ENCODE measurements around the gene FAIM2.

The FAIM2 gene

DNA sequence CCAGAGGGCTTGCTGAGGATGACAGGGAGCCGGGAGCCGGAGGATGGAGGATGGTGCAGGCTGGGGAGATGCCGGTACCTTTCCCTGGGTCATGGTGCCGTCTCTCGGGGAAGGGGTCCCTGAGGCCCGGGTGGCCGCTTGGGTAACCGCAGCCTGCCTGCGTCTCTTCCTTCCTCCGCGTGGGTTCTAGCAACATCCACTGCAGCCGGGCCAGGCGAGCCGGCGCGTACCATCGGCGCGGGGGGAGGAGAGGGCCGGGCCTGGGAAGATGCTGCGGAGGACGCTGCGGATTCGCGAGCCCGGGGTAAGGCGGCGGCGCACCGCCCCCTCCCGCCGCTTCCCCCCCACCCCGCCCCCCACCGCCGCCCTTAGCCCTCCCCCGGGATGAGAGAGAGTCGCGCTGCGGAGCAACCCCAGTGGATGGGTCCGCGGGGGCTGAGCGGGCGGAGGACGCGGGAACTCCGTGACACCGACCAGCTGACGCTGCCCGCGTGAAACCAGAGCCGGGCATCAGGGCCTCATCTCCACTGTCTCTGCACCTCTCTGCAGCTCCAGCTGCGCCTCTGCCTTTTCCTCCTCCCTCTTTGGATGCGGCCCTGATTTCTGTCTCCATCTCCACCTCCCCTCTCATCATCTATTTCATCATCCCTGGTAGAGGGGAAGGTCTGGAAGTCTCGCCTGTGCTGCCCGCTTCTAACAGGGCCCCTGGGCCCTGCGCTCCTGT lies at the start of gene FAIM2:
Gene FAIM2 (minus strand): TSS at position 201 of the 724 bp plus-strand sequence. CDS start 108 bp downstream, at position 93.
- DNase-seq, result no peak

DNA sequence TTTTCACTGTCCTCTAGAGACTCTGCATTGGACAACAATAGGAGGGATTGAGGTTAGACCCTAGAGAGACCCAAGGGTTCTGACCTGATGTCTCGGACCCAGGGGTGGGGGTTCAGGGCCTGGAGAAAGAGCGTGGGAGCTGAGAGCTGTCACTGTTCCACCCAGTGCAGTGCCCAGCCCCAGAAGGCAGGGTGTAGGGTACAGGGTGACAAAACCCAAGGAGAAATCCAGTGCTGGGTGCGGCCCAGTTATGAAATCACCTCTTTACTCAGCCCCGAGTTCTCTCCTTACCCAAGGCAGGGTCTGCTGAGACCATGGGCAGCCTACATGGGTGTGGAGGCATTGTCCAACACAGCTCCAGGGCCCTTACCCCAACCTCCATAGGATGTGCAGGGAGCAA lies 49.5 kb upstream of the FAIM2 start:
- no peak for DNase-seq

DNA sequence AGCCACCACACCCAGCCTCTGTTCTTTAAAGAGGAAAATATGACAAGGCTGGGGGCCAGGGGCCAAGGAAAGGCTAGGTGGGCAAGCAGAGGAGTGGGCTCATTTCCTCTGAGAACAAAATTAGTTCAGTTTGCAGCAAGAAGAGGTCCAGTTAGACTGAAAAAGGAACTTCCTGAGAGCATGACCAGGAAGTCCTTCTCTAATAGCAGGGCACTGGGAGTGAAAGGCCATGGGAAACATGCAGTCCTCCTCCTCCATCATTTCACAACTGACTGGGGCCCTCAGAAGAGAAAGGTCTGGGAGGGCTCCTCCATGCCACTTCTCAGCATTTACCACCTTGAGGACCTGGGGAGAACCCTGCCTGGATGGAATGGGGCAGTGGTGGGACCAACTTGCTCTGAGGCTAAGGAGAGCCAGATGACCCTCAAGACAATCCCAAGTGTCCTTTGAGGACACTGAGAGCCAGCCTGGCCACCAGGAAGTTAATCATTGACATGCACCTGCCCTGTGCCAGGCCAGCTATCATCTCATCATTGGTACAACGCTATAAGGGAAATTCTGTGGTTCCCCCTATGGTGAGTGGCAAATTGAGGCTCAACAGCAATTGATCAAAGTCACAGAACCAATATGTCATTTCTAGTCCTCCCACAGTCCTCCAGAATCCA lies 48.8 kb upstream of the FAIM2 start:
- DNase-seq, result no peak

DNA sequence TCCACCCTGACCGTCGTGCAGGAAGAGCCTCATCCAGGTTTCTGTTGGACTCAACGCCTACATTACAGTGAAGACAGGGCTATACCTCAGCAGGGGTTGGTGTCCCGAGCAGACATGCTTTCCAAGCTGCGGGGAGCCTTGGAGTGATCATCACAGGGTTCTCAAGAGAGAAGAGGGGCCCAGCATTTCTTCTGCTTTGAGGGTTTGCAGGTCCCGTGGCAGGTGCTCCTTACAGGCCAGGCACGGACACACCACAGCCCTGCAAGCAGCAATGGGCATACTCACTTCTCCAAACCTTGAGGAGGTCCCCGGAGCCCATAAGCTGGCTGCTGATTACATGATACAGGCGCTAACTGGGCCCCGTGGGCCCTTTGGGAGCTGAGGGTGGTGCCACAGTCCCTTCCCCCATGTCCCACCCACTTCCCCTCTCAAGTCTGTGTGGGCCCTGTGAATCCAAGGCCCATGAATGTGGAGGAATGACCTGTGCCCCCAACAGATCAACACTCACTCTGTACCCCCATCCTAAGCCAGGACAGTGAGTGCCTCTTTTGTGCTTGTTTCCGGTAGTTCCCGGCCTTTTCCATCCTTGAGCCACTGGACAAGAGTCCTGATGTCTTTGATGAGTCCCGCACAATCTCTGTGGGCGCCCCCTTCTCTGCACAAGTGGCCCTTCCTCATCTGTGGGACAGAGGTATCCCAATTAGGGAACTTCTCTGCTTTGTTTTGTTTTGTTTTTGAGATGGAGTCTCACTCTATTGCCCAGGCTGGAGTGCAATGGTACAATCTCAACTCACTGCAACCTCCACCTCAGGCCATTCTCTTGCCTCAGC lies 47.9 kb upstream of the FAIM2 start:
- DNase-seq, result peak; percentile 22

DNA sequence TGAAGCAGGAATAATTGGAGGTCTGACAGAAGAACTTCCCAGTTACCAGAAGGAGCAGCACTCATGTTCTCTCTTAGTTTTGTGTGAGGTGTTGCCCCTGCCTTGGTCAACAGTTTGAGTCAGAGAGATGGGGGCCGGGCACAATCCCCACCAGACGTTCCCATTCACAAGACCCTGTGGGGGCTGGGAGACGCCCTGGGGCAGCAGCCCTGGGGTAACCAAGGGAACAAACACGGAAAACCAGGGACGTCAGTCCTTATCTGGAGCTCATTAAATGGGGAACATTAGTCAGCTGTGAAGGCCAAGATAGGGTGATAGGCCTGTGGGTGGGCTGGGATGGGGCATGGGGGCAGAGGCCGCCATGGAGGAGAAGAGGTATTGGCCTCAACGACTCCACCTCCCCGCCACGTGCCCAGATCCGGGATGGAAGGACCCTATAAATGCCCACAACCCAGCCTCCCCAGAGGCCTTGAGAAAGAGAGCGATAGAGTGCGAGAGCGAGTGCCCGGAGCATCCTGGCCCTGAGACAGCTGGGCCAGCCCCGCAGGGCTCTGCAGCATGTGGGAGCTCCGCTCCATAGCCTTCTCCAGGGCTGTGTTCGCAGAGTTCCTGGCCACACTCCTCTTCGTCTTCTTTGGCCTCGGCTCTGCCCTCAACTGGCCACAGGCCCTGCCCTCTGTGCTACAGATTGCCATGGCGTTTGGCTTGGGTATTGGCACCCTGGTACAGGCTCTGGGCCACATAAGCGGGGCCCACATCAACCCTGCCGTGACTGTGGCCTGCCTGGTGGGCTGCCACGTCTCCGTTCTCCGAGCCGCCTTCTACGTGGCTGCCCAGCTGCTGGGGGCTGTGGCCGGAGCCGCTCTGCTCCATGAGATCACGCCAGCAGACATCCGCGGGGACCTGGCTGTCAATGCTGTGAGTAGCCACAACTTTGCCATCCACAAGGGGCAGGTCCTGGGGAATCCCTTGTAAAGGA lies 46.9 kb upstream of the FAIM2 start, which contains the start of gene AQP2:
Gene AQP2 (plus strand): TSS at position 465 of the 979 bp plus-strand sequence. CDS start 94 bp downstream, at position 559.
- DNase-seq, result no peak

DNA sequence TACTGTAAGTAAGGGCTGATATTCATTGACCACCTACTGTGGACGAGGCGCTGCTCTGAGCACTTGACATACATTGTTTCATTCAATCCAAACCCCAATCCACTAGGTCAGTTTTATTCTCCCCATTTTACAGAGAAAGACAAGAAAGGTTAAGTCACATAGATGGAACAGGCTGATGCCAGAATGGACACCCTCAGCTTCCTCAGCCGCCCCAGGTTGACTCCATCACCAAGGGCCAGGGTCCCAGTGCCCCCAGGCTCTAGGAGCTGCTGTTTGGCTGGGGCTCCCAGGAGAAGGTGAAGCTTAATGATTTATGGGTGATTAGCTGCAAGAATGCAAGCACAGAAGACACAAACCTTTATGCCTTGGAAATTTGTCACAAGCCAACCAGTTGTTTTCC lies 46.2 kb upstream of the FAIM2 start:
- no peak for DNase-seq

DNA sequence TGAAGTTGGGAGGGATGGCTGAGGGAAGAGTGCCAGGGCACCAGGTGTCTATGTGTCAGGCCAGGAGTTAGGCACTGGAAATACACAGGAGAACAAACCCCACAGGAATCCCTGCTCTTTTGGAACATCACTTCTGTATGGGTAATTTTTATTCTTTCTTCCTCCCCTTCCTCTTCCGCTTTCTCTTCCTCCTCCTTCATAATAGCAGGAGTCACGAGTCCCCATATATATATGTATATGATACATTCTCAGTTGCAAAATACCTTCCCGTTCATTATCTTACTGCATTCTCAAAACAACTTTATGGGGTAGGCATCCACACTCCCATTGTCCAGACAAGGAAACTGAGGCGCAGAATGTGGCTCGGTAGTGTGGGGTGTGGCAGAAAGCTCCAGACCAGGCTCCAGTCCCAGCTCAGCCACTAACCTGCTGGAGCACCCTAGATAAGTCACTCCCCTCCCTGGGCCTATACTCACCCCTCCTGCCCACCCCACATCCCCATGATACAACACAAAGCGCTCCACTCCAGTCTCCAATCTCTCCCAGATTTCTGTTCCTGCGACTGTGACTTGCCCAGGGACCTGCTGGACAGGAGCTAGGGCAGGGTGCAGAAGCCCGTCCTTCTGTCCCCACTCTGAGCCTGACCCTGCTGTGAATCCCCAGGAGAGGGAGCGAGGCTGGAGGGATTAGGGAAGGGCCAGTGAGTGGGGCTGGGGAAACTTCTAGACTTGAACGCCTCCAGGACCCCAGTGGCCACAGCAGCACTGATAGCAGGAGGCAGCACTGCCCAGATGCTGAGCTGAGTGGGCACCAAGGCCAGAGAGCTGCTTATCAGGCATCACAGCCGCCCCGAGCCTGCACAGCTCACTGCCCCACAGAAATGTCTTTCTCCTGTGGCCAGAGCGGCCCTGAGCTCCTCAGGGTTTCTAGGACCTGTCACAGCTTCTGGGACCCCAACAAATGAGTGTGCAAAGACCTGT lies 45.5 kb upstream of the FAIM2 start:
- DNase-seq, result peak; percentile 78

DNA sequence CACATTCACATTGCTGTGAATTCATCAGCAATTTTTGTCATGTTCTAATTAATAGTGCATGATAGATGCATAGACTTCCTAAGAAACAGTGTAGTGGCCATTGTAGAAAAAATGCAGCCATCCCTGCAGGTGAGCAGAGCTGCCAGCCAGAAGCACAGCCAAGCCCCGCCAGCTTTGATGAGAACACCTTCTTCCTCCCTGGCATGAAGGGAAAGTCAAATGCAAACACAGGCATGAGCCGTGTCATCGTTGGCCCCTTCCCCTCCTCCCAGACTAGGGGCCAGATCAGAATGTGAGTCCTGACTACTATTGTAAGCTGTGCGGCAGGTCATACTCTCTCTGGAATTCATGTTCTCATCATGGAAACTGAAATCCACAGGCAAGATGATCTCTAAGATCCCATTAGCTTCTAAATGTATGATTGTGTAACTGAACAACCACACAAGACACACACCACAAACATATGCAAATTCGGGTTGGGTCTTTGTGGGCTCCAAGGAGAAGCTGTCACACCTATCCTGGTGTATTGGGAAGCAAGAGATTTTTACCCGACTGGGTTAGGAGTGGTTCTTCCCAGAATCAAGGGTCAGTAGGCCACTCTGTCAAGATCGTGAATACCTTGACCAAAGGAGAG lies 44.0 kb upstream of the FAIM2 start:
- DNase-seq, result no peak

DNA sequence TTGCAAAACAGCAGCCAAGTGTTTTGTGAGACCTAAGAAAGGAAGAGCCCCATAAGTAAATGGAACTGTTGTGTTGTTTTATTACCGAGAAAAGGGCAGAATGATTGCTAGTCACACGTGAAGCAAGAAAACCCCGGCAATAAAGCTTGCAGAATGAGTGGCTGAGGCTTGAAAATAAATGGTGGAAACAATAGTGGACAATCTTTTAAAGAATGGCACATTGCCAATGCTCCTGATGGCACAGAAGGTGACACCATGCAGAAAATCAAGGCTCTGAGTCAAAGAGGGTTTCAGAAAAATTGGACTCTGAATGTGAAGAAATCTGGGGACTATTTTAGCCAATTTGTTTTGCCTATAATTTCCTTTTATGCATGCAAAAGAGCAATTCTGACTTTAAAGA lies 42.8 kb upstream of the FAIM2 start:
- no peak for DNase-seq

DNA sequence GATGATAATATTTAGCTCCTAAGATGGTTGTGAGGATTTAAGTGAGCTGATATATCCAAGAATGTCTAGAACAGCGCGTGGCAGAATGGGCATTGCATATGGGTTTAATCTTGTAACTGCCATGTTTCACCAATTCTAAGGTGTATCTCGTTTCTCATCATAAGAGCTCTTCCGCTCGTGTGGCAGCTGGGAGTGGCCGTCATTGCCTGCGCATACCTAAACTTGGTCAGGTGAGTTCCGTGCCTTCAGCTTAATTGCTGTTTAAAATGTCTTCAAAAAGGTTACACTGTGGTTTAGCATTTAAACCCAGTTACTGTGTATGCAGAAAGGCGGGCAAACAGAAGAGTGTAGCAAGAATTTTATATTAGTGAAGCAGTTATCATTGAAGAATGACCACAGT lies 42.4 kb upstream of the FAIM2 start:
- DNase-seq, result no peak

DNA sequence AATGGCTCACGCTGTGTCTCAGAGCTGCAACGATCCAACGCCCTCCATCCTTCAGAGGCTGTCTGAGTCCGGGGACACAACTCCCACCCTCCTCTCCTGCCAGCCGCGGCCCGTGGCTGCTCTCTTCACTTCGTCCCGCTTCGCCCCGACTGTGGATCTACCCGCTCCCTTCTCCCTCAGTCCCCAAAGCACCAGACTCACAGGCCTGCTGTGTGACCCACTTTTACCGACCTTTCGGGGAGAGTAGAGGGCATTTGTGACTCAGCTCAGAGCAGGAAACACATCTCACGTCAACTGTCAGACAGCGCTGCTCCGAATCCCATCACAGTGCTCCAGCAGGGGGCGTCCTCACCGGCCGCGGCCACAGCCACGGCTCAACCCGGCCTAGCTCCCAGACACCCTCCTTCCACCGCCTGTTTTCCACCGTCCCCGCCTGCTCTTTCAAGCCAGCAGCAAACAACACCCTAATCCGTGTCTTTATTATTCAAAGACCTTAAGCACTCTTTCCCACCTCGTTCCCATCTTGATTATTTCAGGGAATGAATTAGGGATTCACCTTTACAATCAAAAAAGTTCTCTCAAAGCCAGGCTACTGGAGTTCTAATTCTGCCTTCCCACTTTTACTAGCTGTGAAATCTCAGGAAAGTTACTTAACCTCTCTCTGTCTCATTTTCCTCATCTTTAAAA lies 41.8 kb upstream of the FAIM2 start:
- peak; percentile 69 for DNase-seq

DNA sequence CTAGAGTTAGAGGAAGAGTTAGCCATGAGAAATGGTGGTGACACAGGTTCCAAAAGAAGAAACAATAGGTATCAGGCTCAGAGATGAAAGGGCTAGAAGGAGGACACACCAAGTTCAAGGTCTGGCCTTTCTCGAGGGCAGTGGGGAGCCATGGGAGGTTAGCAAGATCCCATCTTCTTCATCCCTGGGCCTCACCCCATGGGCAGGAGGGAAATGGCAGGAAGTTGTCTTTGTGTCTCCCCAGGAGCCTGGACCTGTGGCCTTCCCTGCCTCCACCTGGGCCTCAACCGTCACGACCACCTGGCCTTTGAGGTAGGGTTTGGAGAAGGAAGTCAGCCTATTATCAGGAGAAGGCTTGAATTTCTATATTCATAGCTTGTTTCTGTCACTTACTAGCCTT lies 41.0 kb upstream of the FAIM2 start:
- no peak for DNase-seq

DNA sequence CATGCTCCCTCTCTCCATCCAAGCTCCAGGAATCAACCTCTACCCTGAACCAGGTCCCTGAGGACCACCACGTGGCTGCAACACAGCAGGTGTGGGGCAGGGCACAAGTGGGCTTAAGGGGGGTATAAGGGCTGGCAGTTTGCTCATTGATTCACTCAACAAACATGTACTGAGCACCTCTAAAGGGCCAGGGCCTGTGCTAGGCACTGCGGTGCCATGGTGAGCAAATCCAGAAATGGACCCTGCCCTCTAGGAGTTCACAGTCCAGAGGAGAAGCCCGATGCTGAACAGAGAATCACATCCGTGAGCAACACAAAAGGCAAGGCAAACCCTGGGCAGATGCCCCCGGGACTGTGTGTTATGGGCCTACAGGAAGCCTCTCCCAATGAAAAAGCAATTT lies 40.3 kb upstream of the FAIM2 start:
- no peak for DNase-seq

DNA sequence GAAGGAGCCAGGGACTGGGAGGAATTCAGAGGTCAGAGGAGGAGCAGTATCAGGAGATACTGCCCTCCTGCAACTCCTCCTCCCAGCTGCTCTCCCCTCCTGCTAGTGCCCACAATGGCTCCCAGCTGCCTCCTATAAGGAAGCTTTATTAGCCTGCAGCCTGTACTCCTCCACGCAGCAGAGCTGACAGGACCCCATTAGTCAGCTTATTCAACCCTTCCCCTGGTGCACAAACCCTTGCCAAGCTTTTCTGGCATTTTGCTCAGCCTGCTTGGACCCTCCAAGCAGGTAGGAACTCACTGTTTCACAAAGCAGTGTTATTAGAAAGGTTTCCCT lies 39.9 kb upstream of the FAIM2 start:
- DNase-seq, result no peak

DNA sequence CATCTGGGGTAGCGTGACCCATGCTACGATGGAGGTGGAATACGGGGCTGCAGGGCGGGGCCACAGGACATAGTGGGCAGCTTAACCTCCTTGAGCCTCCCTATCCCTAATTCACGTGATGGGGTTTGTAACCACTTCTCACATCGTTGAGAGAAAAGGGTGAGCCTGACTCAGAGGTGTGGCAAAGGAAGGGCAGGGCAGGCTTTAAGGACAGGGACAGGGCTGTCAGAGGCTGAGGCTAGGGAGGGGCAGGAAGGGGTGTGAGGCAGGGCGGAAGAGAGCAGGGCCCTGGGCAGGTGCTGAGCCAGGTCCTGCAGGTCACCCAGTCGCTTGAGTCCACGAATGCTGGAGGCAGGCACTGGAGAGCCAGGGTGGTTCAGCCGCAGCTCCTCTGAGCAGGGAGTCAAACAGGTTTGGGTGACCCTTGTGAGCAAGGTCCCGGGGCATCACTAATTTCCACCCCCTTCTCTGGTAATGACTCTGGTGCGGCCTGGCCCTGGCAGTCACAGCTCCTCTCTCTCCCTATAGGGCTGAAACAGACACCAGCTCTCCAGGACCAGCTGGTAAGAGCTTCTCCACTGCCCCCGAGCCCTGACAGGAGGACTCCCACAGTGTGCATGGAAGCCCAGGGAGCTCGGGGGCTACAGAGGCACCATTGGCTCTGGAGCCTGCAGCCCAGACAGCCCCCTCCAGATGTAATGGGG lies 39.4 kb upstream of the FAIM2 start:
- no peak for DNase-seq

DNA sequence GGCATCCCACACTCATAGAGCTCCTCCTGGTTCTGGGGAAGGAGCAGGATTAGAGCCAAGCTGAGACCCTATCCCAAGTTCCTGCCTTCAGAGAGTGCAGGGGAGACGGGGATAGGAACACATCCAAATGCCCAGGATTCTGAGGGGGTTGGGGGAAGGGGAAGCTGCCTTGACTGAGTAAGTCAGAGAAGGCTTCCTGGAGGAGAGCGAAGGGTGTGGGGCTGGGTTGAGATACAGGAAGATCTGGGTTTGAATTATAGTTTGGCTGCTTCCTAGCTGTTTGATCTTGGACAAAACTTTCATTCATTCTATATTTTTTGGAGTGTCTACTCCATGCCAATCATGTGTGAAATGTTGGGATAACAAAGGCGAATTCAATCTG lies 38.8 kb upstream of the FAIM2 start:
- DNase-seq, result no peak

DNA sequence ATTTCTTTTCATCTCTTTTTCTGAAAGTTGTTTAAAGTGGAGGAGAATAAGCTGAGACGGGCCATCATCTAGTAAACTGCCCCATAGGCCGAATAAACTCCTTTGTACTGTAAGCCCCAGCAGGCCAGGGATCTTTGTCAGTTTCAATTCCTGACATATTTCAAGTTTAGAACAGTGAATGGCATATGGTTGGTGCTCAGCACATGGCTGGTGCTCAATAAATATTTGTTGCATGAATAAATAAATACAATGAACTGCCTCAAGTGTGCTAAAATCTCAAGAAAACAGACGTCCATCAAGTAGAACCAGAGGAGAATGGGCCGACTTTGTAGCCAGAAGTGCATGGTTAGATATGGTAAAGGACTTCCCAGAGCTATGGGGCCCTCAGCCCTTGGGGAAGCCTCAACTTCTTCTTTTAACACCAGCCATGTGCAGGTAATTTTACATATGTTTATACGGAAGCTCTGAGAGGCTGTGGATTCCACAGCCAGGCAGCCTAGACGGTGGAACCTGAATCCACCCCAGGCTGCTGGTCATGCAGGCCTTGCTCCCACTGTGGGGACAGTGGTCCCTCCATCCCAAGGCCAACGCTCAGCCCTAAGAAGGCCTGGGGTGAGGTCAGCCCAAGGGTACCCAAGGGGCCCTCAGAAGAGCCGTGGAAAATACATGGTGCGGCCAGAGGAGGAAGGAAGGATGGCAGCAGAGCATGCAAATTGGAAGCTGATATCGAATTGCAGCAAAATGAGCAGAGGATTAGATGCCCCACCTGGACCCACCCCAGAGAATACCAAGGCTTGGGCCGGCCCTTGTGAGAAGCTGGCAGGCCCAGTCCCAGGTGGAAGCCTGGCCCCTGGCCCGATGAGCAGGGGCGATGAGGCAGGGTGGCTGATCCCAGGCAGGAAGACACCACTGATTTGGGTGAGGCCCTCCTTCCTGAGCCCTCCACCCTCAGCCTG lies 38.1 kb upstream of the FAIM2 start:
- DNase-seq, result no peak

DNA sequence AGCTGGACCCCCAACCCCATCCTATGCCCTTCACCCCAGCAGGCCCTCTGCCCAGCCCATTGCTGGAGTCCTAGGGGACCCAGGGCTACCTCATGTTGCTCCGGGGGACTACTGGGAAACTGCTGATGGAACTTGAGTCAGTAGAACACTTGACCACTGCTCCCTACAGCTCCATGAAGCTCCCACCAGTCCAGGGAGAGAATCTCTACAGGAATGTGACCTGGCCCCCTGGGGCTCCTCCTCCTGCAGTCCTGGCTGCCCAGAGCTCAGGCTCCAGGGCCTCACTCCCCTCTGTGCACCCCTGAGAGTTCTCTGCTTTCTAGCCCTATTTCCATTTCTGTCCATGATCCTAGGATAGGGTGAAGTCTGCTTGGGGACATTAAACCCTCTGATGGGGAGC lies 36.0 kb upstream of the FAIM2 start:
- no peak for DNase-seq
